HCT116 (cell line): ENCODE measurements around the gene PITPNM1. TPM values are rescaled to one million over a fixed set of nuclear protein-coding genes. Genes with fewer than 3 reads are reported as not detected.

Experiments
- ATAC-seq: fragments of 200-7000 bp; cut with Tn5 transposase; 2 replicates; pipeline ENCODE4 v1.9.1; 2020; ENCODE audit warnings: mild to moderate bottlenecking, moderate library complexity
- BruUV-seq: library from RNA; stranded (reverse); fragments of 400-500 nt; replicated peaks from 2 replicates; lab custom pipeline; 2021; lab: Mats Ljungman, UMichigan
- CTCF ChIA-PET: fragments of 300-600 bp; sonication (Branson Sonifier 250); formaldehyde crosslinking; loops from one replicate; lab custom pipeline; 2021; ENCODE audit warnings: antibody characterized with exemption; lab: Charles Lee
- POLR2A ChIA-PET: fragments of 300-600, 350-600 bp; sonication (Branson Sonifier 250); formaldehyde crosslinking; loops from one replicate; lab custom pipeline; 2021; ENCODE audit warnings: antibody characterized with exemption; lab: Charles Lee
- RAD21 ChIA-PET, 2 experiments: fragments of 300-600 bp; sonication (Branson Sonifier 250); formaldehyde crosslinking; loops; one replicate each; lab custom pipeline; 2023; ENCODE audit warnings: low total read pairs in 2 of 2; ENCODE audit not compliant: uncharacterized antibody in 2 of 2, unreplicated experiment in 2 of 2, low non-redundant PET in 1 of 2; lab: Charles Lee
- DNase-seq: peaks from one replicate; pipeline ENCODE4 v3.0.0-alpha.2; 2010; ENCODE audit warnings: low read depth, low spot score
- H2AFZ ChIP-seq: fragments of 200-600 bp; shearing (Covaris generic), sonication (generic); 2 replicates; pipeline ENCODE4 v1.6.1; 2017; ENCODE audit warnings: low read depth, mixed run types, mixed read lengths, antibody characterized with exemption, low read length; ENCODE audit not compliant: poor library complexity, severe bottlenecking
- H3K27ac ChIP-seq: 2 replicates; pipeline ENCODE4 v1.5.1; 2012; ENCODE audit warnings: low read depth, low read length
- H3K27me3 ChIP-seq: fragments of 200-600 bp; sonication (generic); 2 replicates; pipeline ENCODE4 v1.6.1; 2016; ENCODE audit warnings: mixed run types, low read length, mixed read lengths; ENCODE audit not compliant: insufficient read depth
- H3K36me3 ChIP-seq, 2 experiments: fragments of 200-500 bp in 1 of 2; fragments of 200-600 bp in 1 of 2; sonication (Bioruptor generic) in 1 of 2; sonication (generic) in 1 of 2; 2 replicates each; pipeline versions ENCODE4 v1.5.1 to v1.6.1; 2014 to 2016; ENCODE audit warnings: low read length in 2 of 2, inconsistent platforms in 1 of 2, mixed read lengths in 1 of 2, mixed run types in 1 of 2; ENCODE audit not compliant: insufficient read depth in 2 of 2, control insufficient read depth in 1 of 2
- H3K4me1 ChIP-seq, 2 experiments: fragments of 200-600 bp in 1 of 2; sonication (generic) in 1 of 2; 2 replicates each; pipeline versions ENCODE4 v1.5.1 to v1.6.1; 2012 to 2017; ENCODE audit warnings: low read length in 2 of 2, inconsistent platforms in 1 of 2, mild to moderate bottlenecking in 1 of 2, mixed read lengths in 1 of 2, mixed run types in 1 of 2, moderate library complexity in 1 of 2; ENCODE audit not compliant: insufficient read depth in 2 of 2, control insufficient read depth in 1 of 2
- H3K4me2 ChIP-seq: fragments of 200-600 bp; sonication (generic); 2 replicates; pipeline ENCODE4 v1.6.1; 2017; ENCODE audit warnings: mixed run types, low read length, mixed read lengths
- H3K4me3 ChIP-seq, 2 experiments: fragments of 200-600 bp in 1 of 2; sonication (generic) in 1 of 2; replicated peaks in 1 of 2; 2 replicates each; pipeline ENCODE4 v1.5.1; 2011 to 2016; ENCODE audit warnings: low read length in 2 of 2, control low read depth in 1 of 2, low read depth in 1 of 2, mild to moderate bottlenecking in 1 of 2, mixed read lengths in 1 of 2, mixed run types in 1 of 2
- H3K79me2 ChIP-seq: fragments of 200-600 bp; sonication (generic); 2 replicates; pipeline ENCODE4 v1.6.1; 2017; ENCODE audit warnings: mild to moderate bottlenecking, mixed run types, low read length, moderate library complexity, mixed read lengths; ENCODE audit not compliant: insufficient read depth
- H3K9ac ChIP-seq: fragments of 200-600 bp; sonication (generic); 2 replicates; pipeline ENCODE4 v1.6.1; 2016; ENCODE audit warnings: low read length, mixed read lengths
- H3K9me2 ChIP-seq: fragments of 200-600 bp; sonication (generic), shearing (Covaris generic); 2 replicates; pipeline ENCODE4 v1.6.1; 2017; ENCODE audit warnings: mixed run types, mild to moderate bottlenecking, moderate library complexity; ENCODE audit not compliant: insufficient read depth
- H3K9me3 ChIP-seq, 2 experiments: fragments of 200-500 bp in 1 of 2; fragments of 200-600 bp in 1 of 2; sonication (Bioruptor generic) in 1 of 2; sonication (generic) in 1 of 2; 2 replicates each; pipeline ENCODE4 v1.6.1; 2014 to 2017; ENCODE audit warnings: low read length in 2 of 2, mixed read lengths in 2 of 2, inconsistent platforms in 1 of 2, low read depth in 1 of 2, mild to moderate bottlenecking in 1 of 2, mixed run types in 1 of 2, moderate library complexity in 1 of 2; ENCODE audit not compliant: control insufficient read depth in 1 of 2, insufficient read depth in 1 of 2
- H4K20me1 ChIP-seq: fragments of 200-600 bp; sonication (generic), shearing (Covaris generic); 2 replicates; pipeline ENCODE4 v1.6.1; 2017; ENCODE audit warnings: mixed run types, mild to moderate bottlenecking, moderate library complexity; ENCODE audit not compliant: insufficient read depth
- CEBPB ChIP-seq: IDR thresholded peaks from 2 replicates; pipeline ENCODE4 v1.6.1; 2012; ENCODE audit warnings: low read depth
- EGR1 ChIP-seq: IDR thresholded peaks from 2 replicates; pipeline ENCODE4 v1.6.1; 2012; ENCODE audit warnings: low read depth
- EZH2phosphoT487 ChIP-seq: fragments of 200-600 bp; IDR thresholded peaks from 2 replicates; pipeline ENCODE4 v1.6.1; 2018; ENCODE audit warnings: antibody characterized with exemption, borderline replicate concordance
- JUND ChIP-seq: IDR thresholded peaks from 2 replicates; pipeline ENCODE4 v1.6.1; 2012
- POLR2A ChIP-seq: IDR thresholded peaks from 2 replicates; pipeline ENCODE4 v1.7.0; 2011; ENCODE audit warnings: borderline replicate concordance; ENCODE audit not compliant: insufficient read depth, insufficient read length; ENCODE audit errors: extremely low read depth
- POLR2AphosphoS5 ChIP-seq: IDR thresholded peaks from 2 replicates; pipeline ENCODE4 v1.6.1; 2011; ENCODE audit warnings: mild to moderate bottlenecking, low read depth, low read length, moderate library complexity
- RAD21 ChIP-seq: IDR thresholded peaks from 2 replicates; pipeline ENCODE4 v1.6.1; 2012; ENCODE audit warnings: low read depth, mild to moderate bottlenecking
- SIN3A ChIP-seq: IDR thresholded peaks from 2 replicates; pipeline ENCODE4 v1.6.1; 2012; ENCODE audit warnings: low read depth
- SRF ChIP-seq: IDR thresholded peaks from 2 replicates; pipeline ENCODE4 v1.6.1; 2012; ENCODE audit warnings: low read depth
- TCF7L2 ChIP-seq: IDR thresholded peaks from 2 replicates; pipeline ENCODE4 v1.7.0; 2011; ENCODE audit warnings: borderline replicate concordance, inconsistent platforms; ENCODE audit not compliant: insufficient read depth, insufficient read length; ENCODE audit errors: extremely low read depth
- YY1 ChIP-seq: IDR thresholded peaks from 2 replicates; pipeline ENCODE4 v1.6.1; 2011; ENCODE audit warnings: low read length, low read depth, moderate library complexity, mild to moderate bottlenecking; ENCODE audit not compliant: insufficient replicate concordance; ENCODE audit errors: extremely low read depth
- ZFX ChIP-seq: fragments of 450-650 bp; IDR thresholded peaks from 2 replicates; pipeline ENCODE4 v1.6.1; 2017
- intact Hi-C: fragments of 100-400 bp; cut with micrococcal nuclease; formaldehyde crosslinking; loops from 2 replicates; pipeline ENCODE4 v1.10.0; 2022
- total RNA-seq: library from RNA; stranded (reverse); gene quantifications from one replicate; pipeline ENCODE4 v1.2.1, GENCODE V29; 2021; ENCODE audit not compliant: unreplicated experiment
- TF ChIP-seq, protein P1 (sequence below): IDR thresholded peaks from 2 replicates; pipeline ENCODE4 v1.6.1; 2012; ENCODE audit warnings: low read depth
- TF ChIP-seq, protein P2 (sequence below): IDR thresholded peaks from 2 replicates; pipeline ENCODE4 v1.6.1; 2012

PITPNM1 gene
- total RNA-seq, 1 experiment from 2014 or later, result 79.5 TPM

DNA sequence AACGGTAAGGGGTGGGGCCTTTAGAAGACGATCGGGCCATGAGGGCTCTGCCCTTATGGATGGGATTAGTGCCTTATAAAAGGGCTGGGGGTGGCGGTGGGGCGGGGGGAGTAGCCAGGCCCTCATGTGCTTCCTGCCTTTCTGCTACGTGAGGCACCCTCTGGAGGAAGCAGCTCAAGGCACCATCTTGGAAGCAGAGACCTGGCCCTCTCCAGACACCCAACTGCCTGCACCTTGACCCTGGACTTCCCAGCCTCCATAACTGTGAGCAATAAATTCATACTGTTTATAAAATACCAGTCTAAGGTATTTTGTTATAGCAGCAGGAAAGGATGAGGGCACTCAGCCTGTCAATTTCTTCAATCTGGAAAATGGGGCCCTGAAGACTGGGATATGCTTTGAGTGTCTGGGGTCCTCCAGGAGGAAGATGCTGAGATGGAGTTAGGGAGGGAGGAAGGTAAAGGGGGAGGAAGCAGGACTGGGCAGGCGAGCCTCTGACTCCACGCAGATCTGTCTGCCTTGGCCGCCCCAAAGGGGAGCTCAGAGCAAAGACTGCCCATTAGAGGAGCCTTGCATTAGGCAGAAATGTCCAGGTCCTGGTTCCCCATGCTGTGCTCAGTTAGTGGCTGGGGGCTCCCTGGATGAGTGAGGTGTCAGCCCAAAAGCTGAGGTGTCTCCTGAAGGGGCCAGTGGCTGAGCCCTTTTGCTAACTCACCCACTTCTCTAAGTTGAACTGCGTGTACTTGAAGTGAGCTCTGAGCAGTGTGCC is 12.8 kb upstream of the PITPNM1 start (continued):
- TF ChIP-seq SRF (no peak), SIN3A (no peak)

DNA sequence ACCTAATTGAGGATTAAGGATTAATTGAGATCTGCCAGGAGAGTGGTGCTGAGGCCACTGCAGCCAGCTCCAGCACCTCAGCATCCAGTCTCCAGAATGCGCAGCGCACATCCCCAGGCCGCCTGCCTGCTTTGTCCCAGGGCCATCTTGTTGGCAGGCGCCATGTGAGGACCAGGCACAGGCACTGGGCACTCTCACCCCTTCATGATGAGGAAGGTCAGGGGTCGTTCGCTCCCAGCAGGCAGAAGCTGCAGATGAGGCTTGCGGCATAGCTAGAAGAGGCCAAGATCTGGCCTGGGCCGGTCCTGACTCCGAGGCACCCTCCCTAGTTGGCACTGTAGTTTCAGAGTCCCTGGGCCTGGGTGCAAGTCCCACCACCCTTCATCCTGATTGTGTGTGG is 11.6 kb upstream of the PITPNM1 start:
- Histone ChIP-seq H3K9ac (no peak overlapping the region), H3K9me2 (no peaks in the 10 kb centered on the region)
- TF ChIP-seq JUND (no peak), ZFX (no peak), TCF7L2 (no peak), EGR1 (no peak), EZH2phosphoT487 (no peak), YY1 (no peak), CEBPB (no peak), SRF (no peak), SIN3A (no peak), RAD21 (no peak), POLR2AphosphoS5 (no peak), POLR2A (no peak)
- TF ChIP-seq, protein P1, sequence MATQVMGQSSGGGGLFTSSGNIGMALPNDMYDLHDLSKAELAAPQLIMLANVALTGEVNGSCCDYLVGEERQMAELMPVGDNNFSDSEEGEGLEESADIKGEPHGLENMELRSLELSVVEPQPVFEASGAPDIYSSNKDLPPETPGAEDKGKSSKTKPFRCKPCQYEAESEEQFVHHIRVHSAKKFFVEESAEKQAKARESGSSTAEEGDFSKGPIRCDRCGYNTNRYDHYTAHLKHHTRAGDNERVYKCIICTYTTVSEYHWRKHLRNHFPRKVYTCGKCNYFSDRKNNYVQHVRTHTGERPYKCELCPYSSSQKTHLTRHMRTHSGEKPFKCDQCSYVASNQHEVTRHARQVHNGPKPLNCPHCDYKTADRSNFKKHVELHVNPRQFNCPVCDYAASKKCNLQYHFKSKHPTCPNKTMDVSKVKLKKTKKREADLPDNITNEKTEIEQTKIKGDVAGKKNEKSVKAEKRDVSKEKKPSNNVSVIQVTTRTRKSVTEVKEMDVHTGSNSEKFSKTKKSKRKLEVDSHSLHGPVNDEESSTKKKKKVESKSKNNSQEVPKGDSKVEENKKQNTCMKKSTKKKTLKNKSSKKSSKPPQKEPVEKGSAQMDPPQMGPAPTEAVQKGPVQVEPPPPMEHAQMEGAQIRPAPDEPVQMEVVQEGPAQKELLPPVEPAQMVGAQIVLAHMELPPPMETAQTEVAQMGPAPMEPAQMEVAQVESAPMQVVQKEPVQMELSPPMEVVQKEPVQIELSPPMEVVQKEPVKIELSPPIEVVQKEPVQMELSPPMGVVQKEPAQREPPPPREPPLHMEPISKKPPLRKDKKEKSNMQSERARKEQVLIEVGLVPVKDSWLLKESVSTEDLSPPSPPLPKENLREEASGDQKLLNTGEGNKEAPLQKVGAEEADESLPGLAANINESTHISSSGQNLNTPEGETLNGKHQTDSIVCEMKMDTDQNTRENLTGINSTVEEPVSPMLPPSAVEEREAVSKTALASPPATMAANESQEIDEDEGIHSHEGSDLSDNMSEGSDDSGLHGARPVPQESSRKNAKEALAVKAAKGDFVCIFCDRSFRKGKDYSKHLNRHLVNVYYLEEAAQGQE, result no peak
- TF ChIP-seq, protein P2, sequence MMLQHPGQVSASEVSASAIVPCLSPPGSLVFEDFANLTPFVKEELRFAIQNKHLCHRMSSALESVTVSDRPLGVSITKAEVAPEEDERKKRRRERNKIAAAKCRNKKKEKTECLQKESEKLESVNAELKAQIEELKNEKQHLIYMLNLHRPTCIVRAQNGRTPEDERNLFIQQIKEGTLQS, result no peak
- TF ChIP-seq, all 23 proteins: peak for 0
- RAD21 ChIA-PET, result no interaction called here
- no peak overlapping the region for H3K4me2 ChIP-seq
- DNase-seq, result no peak
- intact Hi-C loops, result no loop called here
- H3K4me3 ChIP-seq, result no peak overlapping the region
- BruUV-seq, result no TSS peak
- no peak overlapping the region for H2AFZ ChIP-seq
- no peaks in the 10 kb centered on the region for H3K4me1 ChIP-seq
- no peak overlapping the region for H3K27ac ChIP-seq
- no peaks in the 10 kb centered on the region for H3K9me3 ChIP-seq
- POLR2A ChIA-PET, result no interaction called here
- ATAC-seq, result no peak
- H3K79me2 ChIP-seq, result no peaks in the 10 kb centered on the region
- no peaks in the 10 kb centered on the region for H3K27me3 ChIP-seq
- no peaks in the 10 kb centered on the region for H4K20me1 ChIP-seq
- no peaks in the 10 kb centered on the region for H3K36me3 ChIP-seq
- CTCF ChIA-PET, result no interaction called here
